ENCODE results near the gene MMP28. TPM values are rescaled to one million over a fixed set of nuclear protein-coding genes. Genes with fewer than 3 reads are reported as not detected.

MMP28 gene
- total and polyA plus RNA-seq, 4 donors = 30.5 to 72.6 (median 44.3) TPM

DNA sequence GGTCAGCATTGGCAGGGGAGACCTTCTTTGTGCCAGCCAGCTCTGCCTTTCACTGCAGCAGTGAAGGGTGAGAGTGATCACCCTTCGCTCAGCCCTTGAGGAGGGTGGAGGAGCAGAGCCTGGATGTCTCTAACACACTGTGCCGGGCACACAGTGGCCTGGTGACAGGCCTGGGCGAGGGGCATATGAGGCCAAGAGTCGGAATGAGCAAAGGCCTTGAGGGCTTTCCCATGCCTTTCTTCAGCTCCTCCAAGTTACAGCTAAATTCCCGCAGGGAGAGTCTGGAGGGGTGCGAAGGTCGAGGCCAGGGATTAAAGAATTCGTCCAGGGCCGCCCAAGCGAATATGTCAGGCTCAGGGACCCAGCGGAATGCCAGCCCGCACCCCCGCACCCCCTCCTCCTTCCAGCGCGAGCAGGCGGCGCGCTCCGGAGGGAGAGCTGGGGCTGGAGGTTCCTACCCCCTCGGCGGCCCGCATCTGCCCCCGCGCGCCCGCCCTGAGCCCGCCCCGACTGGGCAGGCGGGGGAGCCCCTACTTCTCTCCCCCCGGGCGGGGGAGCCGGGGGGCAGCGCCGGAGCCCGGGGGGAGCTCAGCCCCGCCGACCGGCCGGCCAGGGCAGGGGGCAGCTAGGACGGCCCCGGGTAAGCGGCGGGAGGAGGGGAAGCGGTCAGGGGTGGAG lies 64.1 kb downstream of the MMP28 start, which contains the start of gene RASL10B:
Gene RASL10B, plus strand, starts transcription at position 401 of the 678 bp plus-strand sequence. CDS start 3,546 bp downstream, outside the sequence.
- H3K36me3 ChIP-seq (ENCODE audit: control insufficient read depth in 4 of 4, insufficient read depth in 4 of 4, low read length in 4 of 4) = peaks cover 0 to 8% (median 0%) of the 10 kb centered on the region in 4 donors
- DNase-seq (peak; percentile 56 to 58 (median 56)), ATAC-seq (ENCODE audit: insufficient read depth, low FRiP score) (peak; percentile 63)
- H3K4me3 ChIP-seq = peak within 1 kb of the TSS; percentile 21
- H3K9me3 ChIP-seq (ENCODE audit: control insufficient read depth in 4 of 4, insufficient read depth in 3 of 4, low read length in 3 of 4) = no peaks in the 10 kb centered on the region
- H3K9ac ChIP-seq (ENCODE audit: insufficient read depth in 1 of 2, low read length in 2 of 2) = peak within 1 kb of the TSS in 1 of 2 donors; percentile 49
- WGBS, 2 donors = 5 to 10% methylated on average over 15 to 43 of the region's 44 CpGs
- no peaks in the 10 kb centered on the region for H3K27me3 ChIP-seq (ENCODE audit: control insufficient read depth in 3 of 3, insufficient read depth in 3 of 3, low read length in 2 of 3)
- H3K27ac ChIP-seq (ENCODE audit: low read depth in 1 of 2, low read length in 1 of 2) = peak within 1 kb of the TSS in 1 of 2 donors; percentile 56
- H3K4me1 ChIP-seq (ENCODE audit: control insufficient read depth in 5 of 5, insufficient read depth in 5 of 5, low read length in 5 of 5) = peaks cover 3 to 23% (median 16%) of the 10 kb centered on the region in 5 donors
- TF ChIP-seq, protein P1, sequence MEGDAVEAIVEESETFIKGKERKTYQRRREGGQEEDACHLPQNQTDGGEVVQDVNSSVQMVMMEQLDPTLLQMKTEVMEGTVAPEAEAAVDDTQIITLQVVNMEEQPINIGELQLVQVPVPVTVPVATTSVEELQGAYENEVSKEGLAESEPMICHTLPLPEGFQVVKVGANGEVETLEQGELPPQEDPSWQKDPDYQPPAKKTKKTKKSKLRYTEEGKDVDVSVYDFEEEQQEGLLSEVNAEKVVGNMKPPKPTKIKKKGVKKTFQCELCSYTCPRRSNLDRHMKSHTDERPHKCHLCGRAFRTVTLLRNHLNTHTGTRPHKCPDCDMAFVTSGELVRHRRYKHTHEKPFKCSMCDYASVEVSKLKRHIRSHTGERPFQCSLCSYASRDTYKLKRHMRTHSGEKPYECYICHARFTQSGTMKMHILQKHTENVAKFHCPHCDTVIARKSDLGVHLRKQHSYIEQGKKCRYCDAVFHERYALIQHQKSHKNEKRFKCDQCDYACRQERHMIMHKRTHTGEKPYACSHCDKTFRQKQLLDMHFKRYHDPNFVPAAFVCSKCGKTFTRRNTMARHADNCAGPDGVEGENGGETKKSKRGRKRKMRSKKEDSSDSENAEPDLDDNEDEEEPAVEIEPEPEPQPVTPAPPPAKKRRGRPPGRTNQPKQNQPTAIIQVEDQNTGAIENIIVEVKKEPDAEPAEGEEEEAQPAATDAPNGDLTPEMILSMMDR (IDR thresholded peaks at IDR 0.05; ENCODE audit: control extremely low read depth, extremely low read depth) = no peak

DNA sequence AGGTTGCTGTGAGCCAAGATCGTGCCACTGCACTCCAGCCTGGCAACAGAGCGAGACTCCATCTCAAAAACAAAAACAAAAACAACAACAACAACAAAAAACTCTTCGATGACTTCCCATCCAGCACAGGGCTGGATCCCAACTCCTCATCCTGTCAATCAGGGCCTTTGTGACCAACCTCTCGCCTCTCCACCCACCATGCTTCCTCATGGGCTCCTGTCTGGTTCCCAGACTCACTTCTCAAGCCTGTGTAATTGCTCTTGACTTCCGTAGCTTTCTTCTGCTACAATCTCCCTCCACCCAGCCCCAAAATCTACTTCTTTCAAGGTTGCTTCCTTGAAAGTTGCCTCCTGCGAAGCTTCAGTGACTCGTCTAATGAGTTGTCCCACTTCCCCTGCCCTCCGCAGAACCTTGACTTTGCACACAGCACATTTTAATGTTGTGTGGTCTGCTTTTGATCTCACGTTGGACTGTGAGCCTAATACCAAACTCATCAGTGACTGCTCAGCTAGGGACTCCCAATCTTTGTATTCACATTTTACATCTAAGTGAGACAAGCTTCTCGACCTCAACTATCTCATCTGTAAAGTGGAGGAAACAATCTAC lies 64.9 kb downstream of the MMP28 start:
- DNase-seq (no peak), ATAC-seq (ENCODE audit: insufficient read depth, low FRiP score) (no peak)
- Histone ChIP-seq H3K9ac (ENCODE audit: insufficient read depth in 1 of 2, low read length in 2 of 2) (peak overlapping the region in 1 of 2 donors; percentile 49), H3K27me3 (ENCODE audit: control insufficient read depth in 3 of 3, insufficient read depth in 3 of 3, low read length in 2 of 3) (no peaks in the 10 kb centered on the region), H3K4me1 (ENCODE audit: control insufficient read depth in 5 of 5, insufficient read depth in 5 of 5, low read length in 5 of 5) (peaks cover 3 to 29% (median 18%) of the 10 kb centered on the region in 5 donors), H3K36me3 (ENCODE audit: control insufficient read depth in 4 of 4, insufficient read depth in 4 of 4, low read length in 4 of 4) (peaks cover 0 to 15% (median 4%) of the 10 kb centered on the region in 4 donors), H3K9me3 (ENCODE audit: control insufficient read depth in 4 of 4, insufficient read depth in 3 of 4, low read length in 3 of 4) (no peaks in the 10 kb centered on the region), H3K4me3 (no peak overlapping the region), H3K27ac (ENCODE audit: low read depth in 1 of 2, low read length in 1 of 2) (no peak overlapping the region)
- WGBS, 2 donors = 82% methylated on average over 10 of the region's 10 CpGs
- TF ChIP-seq, protein P1 (IDR thresholded peaks at IDR 0.05; ENCODE audit: control extremely low read depth, extremely low read depth) = no peak

DNA sequence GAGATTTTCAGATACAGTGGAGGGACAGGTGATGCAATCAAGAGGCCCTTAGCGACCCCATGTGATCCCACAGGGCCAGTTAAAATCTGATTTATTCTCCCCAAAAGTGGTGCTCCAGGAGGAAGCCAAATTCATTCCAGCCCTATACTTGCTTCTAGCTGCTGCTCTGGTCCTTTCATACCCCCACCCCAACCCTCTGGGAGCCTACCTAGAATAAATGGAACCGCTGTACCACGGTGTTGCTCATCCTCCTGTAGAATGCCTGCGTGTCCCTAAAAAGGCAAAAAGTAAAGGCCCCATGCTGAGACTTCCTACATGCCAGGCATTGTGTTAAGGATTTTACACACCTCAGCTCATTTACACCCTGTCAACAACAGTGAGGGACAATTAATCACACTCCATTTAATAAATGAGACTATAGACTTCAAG lies 66.0 kb downstream of the MMP28 start:
- TF ChIP-seq, protein P1 (IDR thresholded peaks at IDR 0.05; ENCODE audit: control extremely low read depth, extremely low read depth) = no peak
- DNase-seq = no peak
- Histone ChIP-seq H3K9me3 (ENCODE audit: control insufficient read depth in 4 of 4, insufficient read depth in 3 of 4, low read length in 3 of 4) (no peaks in the 10 kb centered on the region), H3K4me1 (ENCODE audit: control insufficient read depth in 5 of 5, insufficient read depth in 5 of 5, low read length in 5 of 5) (peaks cover 3 to 29% (median 18%) of the 10 kb centered on the region in 5 donors), H3K27me3 (ENCODE audit: control insufficient read depth in 3 of 3, insufficient read depth in 3 of 3, low read length in 2 of 3) (no peaks in the 10 kb centered on the region), H3K27ac (ENCODE audit: low read depth in 1 of 2, low read length in 1 of 2) (no peak overlapping the region), H3K36me3 (ENCODE audit: control insufficient read depth in 4 of 4, insufficient read depth in 4 of 4, low read length in 4 of 4) (peaks cover 4 to 26% (median 11%) of the 10 kb centered on the region in 4 donors), H3K9ac (ENCODE audit: insufficient read depth in 1 of 2, low read length in 2 of 2) (no peak overlapping the region), H3K4me3 (no peak overlapping the region)
- ATAC-seq (ENCODE audit: insufficient read depth, low FRiP score) = no peak
- WGBS, 2 donors = 83 to 86% methylated on average over 4 of the region's 4 CpGs
